Dedifferentiated amniotic fluid mesenchymal stem cell (primary cell): ENCODE data around the gene ATP6V0D1.

Experiments
- DNase-seq: peaks from one replicate; pipeline ENCODE4 v3.0.0-alpha.2; 2016; ENCODE audit errors: extremely low spot score

ATP6V0D1 gene

DNA sequence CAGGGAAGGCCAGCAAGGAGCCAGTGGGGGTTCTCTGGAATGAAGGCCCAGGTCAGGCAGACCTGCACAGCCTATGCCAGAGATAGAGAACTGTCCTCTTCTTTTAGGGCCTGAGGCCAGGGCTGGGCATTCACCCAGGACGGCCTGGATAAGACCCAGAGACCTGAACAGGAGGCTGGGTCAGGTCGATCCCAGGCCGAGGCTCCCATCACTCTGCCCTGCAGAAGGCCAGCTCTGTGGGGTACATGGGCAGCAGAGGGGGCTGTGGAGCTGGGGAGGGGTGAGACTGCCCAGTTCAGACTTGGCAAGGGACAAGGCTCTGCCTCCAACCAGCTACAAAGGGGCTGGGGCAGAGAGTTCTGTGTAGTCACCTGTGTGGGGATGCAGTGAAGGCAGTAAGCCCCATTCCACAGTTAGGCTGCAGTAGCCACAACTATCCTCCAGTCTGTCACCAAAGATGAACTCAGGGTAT lies 35.5 kb downstream of the ATP6V0D1 start:
- no peak for DNase-seq

GRCh38 chr16:67445126-67445426 lies 35.9 kb downstream of the ATP6V0D1 start:
- DNase-seq: no peak

DNA sequence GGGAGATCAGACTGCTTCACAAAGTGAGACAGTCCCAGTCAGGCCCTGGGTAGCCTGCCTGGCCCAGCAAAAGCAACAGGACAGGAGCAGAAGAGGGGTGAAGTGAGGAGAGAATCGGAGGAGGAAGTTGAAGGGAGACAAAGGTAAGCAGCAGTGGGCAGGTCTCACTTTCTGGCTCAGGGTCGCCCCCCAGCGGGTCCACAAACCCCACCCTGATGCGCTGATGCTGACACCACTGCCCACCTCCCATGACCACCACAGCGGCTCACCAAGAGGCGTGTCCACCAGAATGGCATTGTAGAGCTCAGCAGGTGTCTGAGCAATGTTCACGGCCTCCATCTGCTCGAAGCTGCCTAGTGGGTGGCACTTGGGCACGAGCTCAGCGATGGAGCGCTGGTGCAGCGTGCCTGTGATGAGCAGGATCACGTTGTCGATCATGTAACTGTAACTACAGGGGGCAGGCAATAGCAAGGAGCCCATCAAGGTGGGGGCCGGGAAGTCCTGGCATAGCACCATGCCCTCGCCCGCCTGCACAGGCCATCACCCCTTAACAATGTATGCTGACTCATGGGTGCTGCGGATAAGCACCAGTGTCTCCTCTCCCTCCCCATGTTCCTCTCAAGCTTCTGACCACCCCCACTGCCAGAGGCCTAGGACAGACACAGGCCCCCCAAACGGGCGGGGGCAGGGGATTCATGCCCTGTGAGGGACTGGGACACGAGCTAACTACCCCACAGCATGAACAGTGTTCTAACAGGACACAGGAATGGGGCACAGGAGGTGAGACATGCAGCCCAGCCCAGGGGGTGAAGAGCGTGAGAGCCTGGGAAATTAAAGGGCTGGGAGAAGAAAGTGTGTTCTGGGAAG lies 36.5 kb downstream of the ATP6V0D1 start:
- no peak for DNase-seq

DNA sequence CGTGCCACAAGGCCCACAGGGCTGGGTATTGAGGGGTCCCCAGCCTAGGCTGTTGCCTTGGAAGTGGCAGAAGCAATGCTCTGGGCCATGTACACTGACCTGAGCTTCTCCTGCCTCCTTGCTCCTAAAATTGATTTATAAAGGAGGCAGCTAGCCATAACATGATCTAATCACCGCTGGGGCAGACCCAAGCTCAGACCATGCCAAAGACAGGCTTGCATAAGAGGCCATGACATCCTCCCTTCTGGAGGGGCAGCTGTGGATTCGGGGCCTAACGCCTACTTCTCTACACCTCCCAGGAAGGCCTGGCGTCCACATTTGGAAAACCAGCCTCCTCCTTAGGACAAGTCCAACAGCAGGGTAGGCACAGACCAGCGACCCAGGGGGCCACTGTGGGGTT lies 37.7 kb downstream of the ATP6V0D1 start:
- DNase-seq: no peak

GRCh38 chr16:67442581-67443255 lies 38.2 kb downstream of the ATP6V0D1 start:
- no peak for DNase-seq

DNA sequence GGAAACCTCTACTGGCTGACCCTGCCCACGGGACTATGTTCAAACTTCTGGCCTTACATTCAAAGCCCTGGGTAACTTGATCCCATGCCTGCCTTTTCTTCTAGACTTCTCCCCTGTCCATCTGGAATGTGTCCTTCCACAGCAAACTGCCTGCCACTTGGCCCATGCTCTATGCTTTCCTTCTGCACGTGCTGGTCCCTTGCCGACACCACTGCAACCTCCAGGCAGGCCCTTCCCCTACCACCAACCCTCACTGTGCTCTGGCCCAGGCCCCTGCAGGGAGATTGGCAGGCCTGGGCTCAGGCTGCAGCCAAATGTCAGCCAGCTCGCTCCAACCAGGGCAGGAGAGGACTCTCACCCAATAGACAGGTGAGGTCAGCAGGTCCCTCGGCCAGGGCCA lies 39.0 kb downstream of the ATP6V0D1 start:
- DNase-seq: no peak

GRCh38 chr16:67441271-67441753 lies 39.6 kb downstream of the ATP6V0D1 start:
- no peak for DNase-seq

DNA sequence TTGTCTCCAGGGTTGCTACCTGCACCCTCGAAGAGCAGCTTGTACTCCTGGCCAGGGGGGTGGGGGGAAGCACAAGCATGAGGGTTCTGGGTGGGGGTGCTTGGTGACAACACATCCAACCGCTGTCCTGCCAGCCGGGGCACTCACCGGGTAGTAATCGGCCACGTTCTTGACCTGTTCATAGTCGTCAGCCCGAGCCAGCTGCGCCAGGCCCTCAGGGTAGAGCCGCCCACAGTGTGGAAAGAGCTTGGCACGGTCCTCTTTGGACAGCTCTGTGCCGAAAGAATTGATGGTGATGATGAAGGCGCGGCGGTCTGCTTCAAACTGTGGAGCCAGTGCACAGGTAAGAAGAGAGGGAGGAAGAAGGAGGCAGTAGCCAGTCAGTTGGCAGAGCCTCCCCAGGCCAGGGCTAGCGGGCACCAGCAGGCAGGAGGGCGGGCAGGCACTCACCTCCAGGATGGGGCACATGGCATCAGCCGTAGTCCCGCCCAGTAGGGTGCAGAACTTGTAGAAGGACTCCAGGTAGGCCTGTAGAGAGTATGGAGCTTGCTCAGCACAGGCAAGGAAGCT lies 42.0 kb downstream of the ATP6V0D1 start:
- no peak for DNase-seq

GRCh38 chr16:67438098-67438791 lies 42.7 kb downstream of the ATP6V0D1 start:
- no peak for DNase-seq

GRCh38 chr16:67437513-67437912 lies 43.4 kb downstream of the ATP6V0D1 start:
- no peak for DNase-seq

DNA sequence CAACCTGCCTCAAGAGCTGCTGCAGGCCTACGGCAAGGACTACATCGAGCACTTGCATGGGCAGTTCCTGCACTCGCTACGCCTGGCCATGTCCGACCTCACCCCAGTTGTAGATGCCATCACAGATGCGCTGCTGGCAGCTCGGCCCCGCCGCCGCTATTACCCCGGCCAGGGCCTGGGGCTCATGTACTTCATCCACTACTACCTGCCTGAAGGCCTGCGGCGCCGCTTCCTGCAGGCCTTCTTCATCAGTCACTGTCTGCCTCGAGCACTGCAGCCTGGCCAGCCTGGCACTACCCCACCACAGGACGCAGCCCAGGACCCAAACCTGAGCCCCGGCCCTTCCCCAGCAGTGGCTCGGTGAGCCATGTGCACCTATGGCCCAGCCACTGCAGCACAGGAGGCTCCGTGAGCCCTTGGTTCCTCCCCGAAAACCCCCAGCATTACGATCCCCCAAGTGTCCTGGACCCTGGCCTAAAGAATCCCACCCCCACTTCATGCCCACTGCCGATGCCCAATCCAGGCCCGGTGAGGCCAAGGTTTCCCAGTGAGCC lies 44.2 kb downstream of the ATP6V0D1 start:
- no peak for DNase-seq

DNA sequence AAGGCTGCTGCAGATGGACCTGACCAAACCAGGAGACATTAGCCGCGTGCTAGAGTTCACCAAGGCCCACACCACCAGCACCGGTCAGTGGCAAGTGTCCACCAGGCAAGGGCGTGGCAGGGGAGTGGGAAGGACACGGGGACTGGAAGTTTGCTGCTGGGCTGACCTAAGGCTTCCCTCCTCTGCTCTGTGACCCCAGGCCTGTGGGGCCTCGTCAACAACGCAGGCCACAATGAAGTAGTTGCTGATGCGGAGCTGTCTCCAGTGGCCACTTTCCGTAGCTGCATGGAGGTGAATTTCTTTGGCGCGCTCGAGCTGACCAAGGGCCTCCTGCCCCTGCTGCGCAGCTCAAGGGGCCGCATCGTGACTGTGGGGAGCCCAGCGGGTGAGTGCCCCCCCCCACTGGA lies 45.2 kb downstream of the ATP6V0D1 start:
- no peak for DNase-seq

DNA sequence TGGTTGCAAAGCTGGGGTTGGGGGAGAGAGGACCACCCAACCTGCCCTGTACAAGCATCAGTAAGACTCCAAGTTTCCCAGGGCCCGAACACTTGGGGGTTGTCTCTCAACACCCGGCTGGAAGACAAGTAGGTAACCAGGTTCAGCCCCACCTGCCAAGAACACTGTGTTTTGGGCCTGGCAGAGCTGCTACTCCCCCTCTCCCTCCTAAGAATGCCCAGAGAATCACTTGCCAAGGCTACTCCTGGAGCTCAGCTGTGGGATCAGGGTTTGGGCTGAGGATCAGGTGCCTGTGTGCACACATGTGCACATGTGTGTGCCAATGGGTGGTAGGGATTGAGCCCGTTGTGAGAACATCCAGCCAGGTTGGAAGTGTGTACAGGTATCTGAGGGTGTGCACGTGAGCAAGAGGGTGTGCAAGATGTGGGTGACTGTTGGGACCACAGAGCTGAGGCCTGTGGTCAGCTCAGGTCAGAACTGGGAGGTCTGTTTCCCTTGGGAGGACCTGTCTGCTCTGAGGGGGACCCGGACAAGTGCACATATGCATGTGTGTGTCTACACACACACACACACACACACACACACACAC lies 47.7 kb downstream of the ATP6V0D1 start:
- DNase-seq: no peak

GRCh38 chr16:67432506-67432890 lies 48.5 kb downstream of the ATP6V0D1 start:
- no peak for DNase-seq

GRCh38 chr16:67431775-67432505 lies 49.0 kb downstream of the ATP6V0D1 start:
- no peak for DNase-seq

DNA sequence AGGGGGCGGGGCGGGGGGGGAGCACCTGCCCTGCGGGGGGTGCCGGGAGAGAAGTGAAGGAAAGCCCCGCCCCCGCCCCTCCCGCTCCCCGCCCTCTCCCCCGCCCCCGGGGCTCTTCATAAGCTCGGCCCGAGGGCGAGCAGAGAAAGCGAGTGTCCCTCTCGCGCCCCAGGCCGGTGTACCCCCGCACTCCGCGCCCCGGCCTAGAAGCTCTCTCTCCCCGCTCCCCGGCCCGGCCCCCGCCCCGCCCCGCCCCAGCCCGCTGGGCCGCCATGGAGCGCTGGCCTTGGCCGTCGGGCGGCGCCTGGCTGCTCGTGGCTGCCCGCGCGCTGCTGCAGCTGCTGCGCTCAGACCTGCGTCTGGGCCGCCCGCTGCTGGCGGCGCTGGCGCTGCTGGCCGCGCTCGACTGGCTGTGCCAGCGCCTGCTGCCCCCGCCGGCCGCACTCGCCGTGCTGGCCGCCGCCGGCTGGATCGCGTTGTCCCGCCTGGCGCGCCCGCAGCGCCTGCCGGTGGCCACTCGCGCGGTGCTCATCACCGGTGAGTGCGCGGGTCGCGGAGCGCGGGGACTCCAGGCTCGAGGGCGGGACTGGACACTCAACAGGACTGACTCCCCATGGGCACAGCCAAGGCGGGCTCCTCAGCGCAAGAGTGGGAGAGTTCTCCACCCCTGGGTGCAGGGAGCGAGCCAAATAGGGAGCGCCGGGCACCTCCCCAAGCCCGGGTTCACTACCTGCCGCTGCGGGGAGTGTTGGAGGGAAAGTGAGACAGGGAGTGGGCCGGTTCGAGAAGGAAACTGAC lies 49.8 kb downstream of the ATP6V0D1 start, which contains the start of gene HSD11B2:
Gene HSD11B2, plus strand, starts transcription at position 145 of the 798 bp plus-strand sequence. Its CDS starts 128 bp downstream, at position 273.
- DNase-seq: no peak

DNA sequence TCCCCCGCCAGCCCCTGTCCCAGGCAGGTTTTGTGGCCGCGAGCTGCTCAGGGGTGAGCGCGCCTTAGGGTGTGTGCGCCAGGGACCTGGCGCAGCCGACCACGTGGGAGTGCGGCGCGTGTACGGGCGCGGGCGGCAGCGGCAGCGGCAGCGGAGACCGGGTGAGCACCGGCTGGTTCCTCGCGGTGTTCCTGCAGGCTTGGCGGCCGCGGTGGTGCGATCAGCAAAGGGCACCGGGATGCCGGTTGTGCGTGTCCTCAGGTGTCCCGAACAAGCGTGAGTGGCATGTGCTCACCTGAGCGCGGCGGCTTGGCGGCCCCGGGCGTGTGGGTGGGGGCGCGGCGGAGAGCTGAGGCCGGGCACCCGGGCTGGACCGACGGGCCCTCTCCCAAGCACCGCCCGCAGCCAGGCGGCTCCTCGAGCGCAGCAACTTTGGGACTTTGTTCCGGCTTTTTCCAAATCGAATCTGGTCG lies 50.4 kb downstream of the ATP6V0D1 start:
- no peak for DNase-seq

- no peak for DNase-seq
Observed at GRCh38 chr16:67429799-67430503, 51.0 kb downstream of the ATP6V0D1 start.
